WTC11 (cell line): ENCODE measurements around the gene SLC22A4. TPM values are rescaled to one million over a fixed set of nuclear protein-coding genes. Genes with fewer than 3 reads are reported as not detected.
A peak's percentile ranks its signal among the peaks of the same experiment; 100 is the strongest.

Experiments
- ATAC-seq: fragments of 200-7000 bp; cut with Tn5 transposase; 2 replicates; pipeline ENCODE4 v1.10.0; 2021; ENCODE audit warnings: mild to moderate bottlenecking, moderate library complexity
- CTCF ChIA-PET: fragments of 300-600 bp; sonication (Branson Sonifier 250); formaldehyde crosslinking; loops from one replicate; lab custom pipeline; 2021; ENCODE audit warnings: antibody characterized with exemption; lab: Charles Lee
- POLR2A ChIA-PET: fragments of 350-600 bp; sonication (Branson Sonifier 250); formaldehyde crosslinking; loops from one replicate; lab custom pipeline; 2021; ENCODE audit warnings: antibody characterized with exemption; lab: Charles Lee
- DNase-seq: peaks from one replicate; pipeline ENCODE4 v3.0.0; 2021; ENCODE audit warnings: low spot score
- H3K27ac Mint-ChIP-seq: 2 replicates; pipeline ENCODE4 v1.8.0; 2021; ENCODE audit warnings: mixed read lengths
- H3K27me3 Mint-ChIP-seq: 2 replicates; pipeline ENCODE4 v1.8.0; 2021; ENCODE audit warnings: low read depth, mild to moderate bottlenecking, moderate library complexity, mixed read lengths
- H3K36me3 Mint-ChIP-seq: 2 replicates; pipeline ENCODE4 v1.8.0; 2021; ENCODE audit warnings: mixed read lengths
- H3K4me1 Mint-ChIP-seq: 2 replicates; pipeline ENCODE4 v1.8.0; 2022; ENCODE audit warnings: mixed read lengths
- H3K4me3 Mint-ChIP-seq: 2 replicates; pipeline ENCODE4 v1.8.0; 2021; ENCODE audit warnings: mild to moderate bottlenecking, moderate library complexity, mixed read lengths
- H3K9me3 Mint-ChIP-seq: 2 replicates; pipeline ENCODE4 v1.8.0; 2021; ENCODE audit warnings: mixed read lengths
- CTCF ChIP-seq: fragments of 200-600 bp; IDR thresholded peaks from 2 replicates; pipeline ENCODE4 v1.8.0; 2022; ENCODE audit warnings: antibody characterized with exemption
- FOXP4 ChIP-seq: sonication (generic); formaldehyde crosslinking; IDR thresholded peaks from 2 replicates; pipeline ENCODE4 v1.8.0; 2022; ENCODE audit warnings: mild to moderate bottlenecking, missing genetic modification reagents
- IRF1 ChIP-seq: sonication (generic); formaldehyde crosslinking; IDR thresholded peaks from 2 replicates; pipeline ENCODE4 v1.8.0; 2023; ENCODE audit warnings: missing genetic modification reagents
- KAT7 ChIP-seq: sonication (generic); formaldehyde crosslinking; IDR thresholded peaks from 2 replicates; pipeline ENCODE4 v1.8.1; 2023; ENCODE audit warnings: missing genetic modification reagents, mild to moderate bottlenecking, borderline replicate concordance
- MXD4 ChIP-seq: fragments of 250-450 bp; sonication (Bioruptor Pico); IDR thresholded peaks from 2 replicates; pipeline ENCODE4 v1.8.0; 2021; ENCODE audit warnings: mild to moderate bottlenecking, moderate library complexity, borderline replicate concordance
- NFYB ChIP-seq: sonication (generic); formaldehyde crosslinking; conservative IDR thresholded peaks from 2 replicates; pipeline ENCODE4 v1.8.0; 2022; ENCODE audit warnings: low read depth, missing genetic modification reagents
- NR2C2 ChIP-seq: sonication (generic); formaldehyde crosslinking; IDR thresholded peaks from 2 replicates; pipeline ENCODE4 v1.8.0; 2022; ENCODE audit warnings: mild to moderate bottlenecking, missing genetic modification reagents
- OVOL2 ChIP-seq: fragments of 250-450 bp; sonication (Bioruptor Pico); IDR thresholded peaks from 2 replicates; pipeline ENCODE4 v1.9.0; 2021; ENCODE audit warnings: mild to moderate bottlenecking, borderline replicate concordance
- RELA ChIP-seq: sonication (generic); formaldehyde crosslinking; IDR thresholded peaks from 2 replicates; pipeline ENCODE4 v1.8.1; 2022; ENCODE audit warnings: missing genetic modification reagents, mild to moderate bottlenecking, borderline replicate concordance
- SOX15 ChIP-seq: fragments of 250-450 bp; sonication (Bioruptor Pico); IDR thresholded peaks from 2 replicates; pipeline ENCODE4 v1.9.0; 2021; ENCODE audit warnings: mild to moderate bottlenecking
- SP1 ChIP-seq: sonication (generic); formaldehyde crosslinking; conservative IDR thresholded peaks from 2 replicates; pipeline ENCODE4 v1.8.1; 2022; ENCODE audit warnings: missing genetic modification reagents
- ZMAT4 ChIP-seq: fragments of 250-450 bp; sonication (Bioruptor Pico); IDR thresholded peaks from 2 replicates; pipeline ENCODE4 v1.9.0; 2021; ENCODE audit warnings: mild to moderate bottlenecking
- ZNF138 ChIP-seq: sonication (generic); formaldehyde crosslinking; conservative IDR thresholded peaks from 2 replicates; pipeline ENCODE4 v1.8.1; 2022; ENCODE audit warnings: mild to moderate bottlenecking, moderate library complexity, missing genetic modification reagents
- ZNF425 ChIP-seq: fragments of 250-450 bp; sonication (Bioruptor Pico); conservative IDR thresholded peaks from 2 replicates; pipeline ENCODE4 v1.9.0; 2021; ENCODE audit warnings: mild to moderate bottlenecking
- ZNF671 ChIP-seq: fragments of 250-450 bp; sonication (Bioruptor Pico); IDR thresholded peaks from 2 replicates; pipeline ENCODE4 v1.8.0; 2021; ENCODE audit warnings: mild to moderate bottlenecking
- ZSCAN18 ChIP-seq: fragments of 250-450 bp; sonication (Bioruptor Pico); IDR thresholded peaks from 2 replicates; pipeline ENCODE4 v2.1.2; 2022; ENCODE audit warnings: mild to moderate bottlenecking, moderate library complexity
- total RNA-seq: library from RNA; stranded (reverse); gene quantifications from 3 replicates; pipeline ENCODE4 v1.2.3, GENCODE V29; 2021

Gene SLC22A4
- total RNA-seq, 1 experiment from 2014 or later = 0.35 TPM

- Mint-ChIP-seq H3K4me1 (peaks cover 8% of the 10 kb centered on the region), H3K9me3 (no peaks in the 10 kb centered on the region), H3K27ac (no peak overlapping the region), H3K27me3 (no peaks in the 10 kb centered on the region), H3K36me3 (no peaks in the 10 kb centered on the region), H3K4me3 (no peak overlapping the region)
- TF ChIP-seq RELA (no peak), ZSCAN18 (CRISPR knock-in tag) (no peak), SOX15 (CRISPR knock-in tag) (no peak), NR2C2 (CRISPR knock-in tag) (no peak), FOXP4 (no peak), ZNF425 (CRISPR knock-in tag) (no peak), SP1 (CRISPR knock-in tag) (no peak), ZNF138 (CRISPR knock-in tag) (no peak), IRF1 (CRISPR knock-in tag) (no peak), MXD4 (CRISPR knock-in tag) (no peak), ZMAT4 (no peak), NFYB (CRISPR knock-in tag) (no peak), OVOL2 (no peak), ZNF671 (CRISPR knock-in tag) (no peak)
- ChIA-PET CTCF (interaction anchor here (1.0 kb wide), 1 partner anchor 107 kb away, joined by 4 read pairs; the partner anchor contains the start of gene IRF1), POLR2A (no interaction called here)
- no peak for DNase-seq
- no peak for ATAC-seq
Measured at GRCh38 chr5:132384506-132385050, 90.4 kb downstream of the SLC22A4 start.

GRCh38 chr5:132385326-132386105 is 91.3 kb downstream of the SLC22A4 start:
- H3K4me3 Mint-ChIP-seq = no peak overlapping the region
- H3K4me1 Mint-ChIP-seq = peaks cover 8% of the 10 kb centered on the region
- no peaks in the 10 kb centered on the region for H3K36me3 Mint-ChIP-seq
- H3K27ac Mint-ChIP-seq = no peak overlapping the region
- no peak for DNase-seq
- no peaks in the 10 kb centered on the region for H3K27me3 Mint-ChIP-seq
- TF ChIP-seq KAT7 (CRISPR knock-in tag) (no peak), CTCF (0 out of 2 replicates have a peak, but pooled peaks have one; percentile 15)
- TF ChIP-seq, all 79 proteins: peak for 1
- ATAC-seq = peak; percentile 46
- ChIA-PET POLR2A (no interaction called here), CTCF (interaction anchor here (1.6 to 4.2 kb wide), 5 partner anchors 13 to 116 kb away, joined by 6 to 62 read pairs (median 27); no protein-coding TSS in a partner anchor)
- H3K9me3 Mint-ChIP-seq = no peaks in the 10 kb centered on the region
